DND-41 (cell line): Measurements from ENCODE around the gene THPO.

Experiments used
- ATAC-seq: fragments of 200-7000 bp; cut with Tn5 transposase; 3 replicates; pipeline ENCODE4 v1.9.1; 2021; ENCODE audit warnings: low read depth; ENCODE audit not compliant: insufficient read depth
- DNase-seq: peaks from one replicate; pipeline ENCODE4 v3.0.0-alpha.2; 2020
- H2AFZ ChIP-seq: 2 replicates; pipeline ENCODE4 v1.6.0; 2012; ENCODE audit warnings: low read depth, low read length
- H3K27ac ChIP-seq: 2 replicates; pipeline ENCODE4 v1.5.1; 2012; ENCODE audit warnings: low read length, inconsistent platforms
- H3K27me3 ChIP-seq: fragments of 200-600 bp; sonication (generic); 2 replicates; pipeline ENCODE4 v1.6.0; 2012; ENCODE audit warnings: low read length, mild to moderate bottlenecking, inconsistent platforms; ENCODE audit not compliant: insufficient read depth, poor library complexity
- H3K36me3 ChIP-seq: 2 replicates; pipeline ENCODE4 v1.5.1; 2012; ENCODE audit warnings: low read length, inconsistent platforms; ENCODE audit not compliant: insufficient read depth
- H3K4me1 ChIP-seq: 2 replicates; pipeline ENCODE4 v1.5.1; 2012; ENCODE audit warnings: mild to moderate bottlenecking, low read length; ENCODE audit not compliant: insufficient read depth
- H3K4me2 ChIP-seq: 2 replicates; pipeline ENCODE4 v1.6.0; 2012; ENCODE audit warnings: mild to moderate bottlenecking, moderate library complexity, low read length, inconsistent platforms; ENCODE audit not compliant: insufficient read depth
- H3K4me3 ChIP-seq, 2 experiments: fragments of 200-600 bp in 1 of 2; shearing (Covaris generic) in 1 of 2; 2 replicates each; pipeline ENCODE4 v1.5.1; 2012 to 2016; ENCODE audit warnings: inconsistent platforms in 2 of 2, low read length in 2 of 2, mild to moderate bottlenecking in 2 of 2, low read depth in 1 of 2, moderate library complexity in 1 of 2
- H3K79me2 ChIP-seq: 2 replicates; pipeline ENCODE4 v1.6.0; 2012; ENCODE audit warnings: low read length, inconsistent platforms; ENCODE audit not compliant: insufficient read depth
- H3K9ac ChIP-seq: 2 replicates; pipeline ENCODE4 v1.6.0; 2012; ENCODE audit warnings: low read depth, mild to moderate bottlenecking, inconsistent platforms, low read length, moderate library complexity
- H3K9me3 ChIP-seq: 2 replicates; pipeline ENCODE4 v1.5.1; 2012; ENCODE audit warnings: low read length, moderate library complexity, mild to moderate bottlenecking, inconsistent platforms; ENCODE audit not compliant: insufficient read depth, severe bottlenecking
- H4K20me1 ChIP-seq: 2 replicates; pipeline ENCODE4 v1.6.0; 2012; ENCODE audit warnings: low read length; ENCODE audit not compliant: insufficient read depth
- CTCF ChIP-seq: IDR thresholded peaks from 2 replicates; pipeline ENCODE4 v1.5.1; 2012; ENCODE audit warnings: borderline replicate concordance, low read length, moderate library complexity, mild to moderate bottlenecking; ENCODE audit not compliant: poor library complexity, severe bottlenecking; ENCODE audit errors: extremely low read depth
- EZH2 ChIP-seq: IDR thresholded peaks from 3 replicates; pipeline ENCODE4 v1.6.1; 2012; ENCODE audit warnings: borderline replicate concordance, low read depth, mild to moderate bottlenecking, moderate library complexity, low read length, inconsistent platforms; ENCODE audit not compliant: severe bottlenecking

THPO gene

GRCh38 chr3:184323696-184324095, 54.3 kb downstream of the THPO start:
- Histone ChIP-seq H3K4me1 (peaks cover 7% of the 10 kb centered on the region; the same call in 1 of the 2 replicates), H4K20me1 (peaks cover 89% of the 10 kb centered on the region), H3K9me3 (no peaks in the 10 kb centered on the region), H3K27ac (no peak overlapping the region), H2AFZ (no peak overlapping the region), H3K36me3 (peaks cover 99% of the 10 kb centered on the region), H3K9ac (no peak overlapping the region), H3K27me3 (no peaks in the 10 kb centered on the region), H3K4me2 (no peak overlapping the region), H3K4me3 (no peak overlapping the region), H3K79me2 (peaks cover 60% of the 10 kb centered on the region)
- ATAC-seq (no peak), DNase-seq (no peak)
- TF ChIP-seq CTCF (no peak), EZH2 (no peak)

GRCh38 chr3:184322731-184323487, 55.1 kb downstream of the THPO start:
- TF ChIP-seq CTCF = no peak
- TF ChIP-seq EZH2 = no peak
- Histone ChIP-seq H3K4me2 (no peak overlapping the region), H3K27me3 (no peaks in the 10 kb centered on the region), H3K27ac (no peak overlapping the region), H3K79me2 (peaks cover 68% of the 10 kb centered on the region), H3K4me1 (peaks cover 12% of the 10 kb centered on the region; the same call in 1 of the 2 replicates), H3K9ac (no peak overlapping the region), H3K36me3 (peaks cover 97% of the 10 kb centered on the region), H2AFZ (no peak overlapping the region), H4K20me1 (peaks cover 90% of the 10 kb centered on the region), H3K4me3 (no peak overlapping the region), H3K9me3 (no peaks in the 10 kb centered on the region)
- no peak for DNase-seq
- ATAC-seq = no peak
